MM.1S (cell line): ENCODE measurements around the gene TEKT3.

ENCODE experiments used
- CTCF ChIP-seq: fragments of 300-600 bp; sonication (generic); IDR thresholded peaks from 2 replicates; pipeline ENCODE4 v1.5.1; 2016; ENCODE audit warnings: antibody characterized with exemption, low read length, mixed read lengths
- EZH2 ChIP-seq: fragments of 300-600 bp; sonication (generic); optimal IDR thresholded peaks from 2 replicates; pipeline ENCODE3; 2017; ENCODE audit warnings: low read depth, mild to moderate bottlenecking, antibody characterized with exemption, low read length, mixed read lengths

DNA sequence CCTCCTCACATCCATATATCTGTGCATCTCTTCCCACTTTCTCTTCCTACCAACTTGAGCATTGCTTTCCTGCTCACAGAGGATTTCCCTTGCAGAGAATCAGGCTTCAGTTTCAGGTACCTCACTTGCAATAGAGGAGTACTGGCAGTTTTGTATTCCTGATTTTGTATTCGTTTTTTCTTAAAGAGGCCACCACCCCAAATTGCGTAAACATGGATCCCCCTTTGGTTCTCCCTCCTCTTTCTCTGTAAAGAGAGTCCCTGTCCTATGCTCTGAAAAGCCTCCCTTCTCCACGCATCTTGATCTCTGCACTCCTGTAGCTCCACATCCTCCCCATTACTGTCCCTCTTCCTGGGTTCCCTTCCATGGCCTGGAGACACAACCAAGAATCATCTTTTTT lies 32.2 kb downstream of the TEKT3 start:
- no peak for TF ChIP-seq CTCF
- TF ChIP-seq EZH2, result no peak
